Measurements from ENCODE around the gene MCM3.
A peak's percentile ranks its signal among the peaks of the same experiment; 100 is the strongest.

GRCh38 chr6:52233975-52234823 is 50.3 kb downstream of the MCM3 start:
- TF ChIP-seq CTCF (IDR thresholded peaks at IDR 0.05) (peak in 4 of 7 experiments; percentile 31 to 63 (median 40)), POLR2A (IDR thresholded peaks at IDR 0.05) (no peak), EP300 (IDR thresholded peaks at IDR 0.05) (no peak)

Data from stomach (tissue), 4 donors.